Embryonic facial prominence (tissue), 1 donor: Measurements from ENCODE around the gene ZNF423.

Source experiments
- DNase-seq: peaks from one replicate; pipeline ENCODE4 v3.0.0-alpha.2; 2016; ENCODE audit errors: extremely low spot score

The ZNF423 gene

DNA sequence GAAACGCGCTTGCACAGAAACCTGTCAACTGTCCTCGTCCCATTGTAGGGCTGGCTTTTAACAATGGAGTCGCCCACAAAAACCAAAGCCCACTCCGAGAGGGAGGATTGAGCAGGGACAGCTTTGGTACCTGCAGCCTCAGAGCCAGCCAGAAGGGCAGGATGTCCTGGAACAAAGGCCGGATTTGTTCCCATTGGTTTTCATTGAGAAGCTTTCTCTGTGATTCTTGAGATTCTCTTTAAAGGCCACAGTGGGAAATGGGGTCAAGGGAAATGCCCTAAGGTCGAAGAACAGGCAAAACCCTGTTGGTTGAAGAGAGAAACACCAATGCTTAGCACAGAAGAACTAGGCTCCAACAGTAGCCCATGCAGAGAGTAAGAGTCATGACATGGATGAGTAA lies 416.9 kb downstream of the ZNF423 start:
- no peak for DNase-seq
